GM12878 (cell line): ENCODE measurements around the gene TNRC6C. TPM values are rescaled to one million over a fixed set of nuclear protein-coding genes. Genes with fewer than 3 reads are reported as not detected.

ENCODE experiments used
- ATAC-seq: fragments of 200-7000 bp; cut with Tn5 transposase; 3 replicates; pipeline ENCODE4 v1.9.1; 2020; ENCODE audit warnings: mild to moderate bottlenecking, moderate library complexity
- BruUV-seq: library from RNA; stranded (reverse); fragments of 400-500 nt; replicated peaks from 2 replicates; lab custom pipeline; 2021; lab: Mats Ljungman, UMichigan
- CTCF ChIA-PET: fragments of 300-600 bp; sonication (Branson Sonifier 250); formaldehyde crosslinking; extraction: SDS; loops from one replicate; lab custom pipeline; 2021; ENCODE audit warnings: inconsistent platforms; lab: Yijun Ruan, JAX
- POLR2A ChIA-PET: fragments of 350-600 bp; formaldehyde crosslinking; extraction: SDS; loops from one replicate; lab custom pipeline; 2021; ENCODE audit warnings: inconsistent platforms; lab: Charles Lee
- RAD21 ChIA-PET: fragments of 300-600 bp; sonication (Branson Sonifier 250); formaldehyde crosslinking; loops from one replicate; lab custom pipeline; 2023; ENCODE audit warnings: antibody characterized with exemption; ENCODE audit not compliant: unreplicated experiment; lab: Charles Lee
- SMC1A ChIA-PET: fragments of 300-600 bp; sonication (Branson Sonifier 250); formaldehyde crosslinking; loops from one replicate; lab custom pipeline; 2023; ENCODE audit not compliant: unreplicated experiment, uncharacterized antibody; lab: Charles Lee
- DNase-seq: peaks from one replicate; pipeline ENCODE4 v3.0.0-alpha.2; 2011; ENCODE audit warnings: low read depth, low spot score
- FAIRE-seq: peaks from 3 replicates; lab custom pipeline; 2011; peaks lifted over from hg19 to GRCh38; lab: Jason Lieb, UNC
- H2AFZ ChIP-seq: 2 replicates; pipeline ENCODE4 v1.6.0; 2011; ENCODE audit warnings: low read depth, low read length, control low read depth; ENCODE audit not compliant: control insufficient read depth
- H3K27ac ChIP-seq: 2 replicates; pipeline ENCODE4 v1.5.1; 2011; ENCODE audit warnings: control low read depth; ENCODE audit not compliant: control insufficient read depth, insufficient read depth
- H3K27me3 ChIP-seq, 2 experiments: replicated peaks in 1 of 2; 2 replicates each; pipeline versions ENCODE4 v1.6.0 to v1.6.1; 2011; ENCODE audit warnings: low read length in 1 of 2; ENCODE audit not compliant: control insufficient read depth in 2 of 2, insufficient read depth in 2 of 2
- H3K36me3 ChIP-seq, 2 experiments: 2 replicates each; pipeline ENCODE4 v1.5.1; 2011; ENCODE audit warnings: low read length in 1 of 2; ENCODE audit not compliant: control insufficient read depth in 2 of 2, insufficient read depth in 2 of 2
- H3K4me1 ChIP-seq: 2 replicates; pipeline ENCODE4 v1.6.1; 2011; ENCODE audit warnings: mild to moderate bottlenecking, low read length, moderate library complexity, mixed read lengths; ENCODE audit not compliant: control insufficient read depth, insufficient read depth
- H3K4me2 ChIP-seq: 2 replicates; pipeline ENCODE4 v1.6.0; 2011; ENCODE audit warnings: control low read depth; ENCODE audit not compliant: control insufficient read depth, insufficient read depth
- H3K4me3 ChIP-seq: fragments of 200-600 bp; sonication (generic); 2 replicates; pipeline ENCODE4 v1.5.1; 2016
- H3K79me2 ChIP-seq: 2 replicates; pipeline ENCODE4 v1.6.0; 2011; ENCODE audit warnings: low read length; ENCODE audit not compliant: control insufficient read depth, insufficient read depth
- H3K9ac ChIP-seq: 2 replicates; pipeline ENCODE4 v1.8.0; 2011; ENCODE audit warnings: low read length, control low read depth, mixed read lengths; ENCODE audit not compliant: control insufficient read depth, insufficient read depth
- H3K9me3 ChIP-seq: replicated peaks from 3 replicates; pipeline ENCODE4 v1.5.1; 2011; ENCODE audit warnings: mild to moderate bottlenecking, low read length; ENCODE audit not compliant: control insufficient read depth, insufficient read depth
- H4K20me1 ChIP-seq: 2 replicates; pipeline ENCODE4 v1.6.0; 2011; ENCODE audit not compliant: control insufficient read depth, insufficient read depth
- DPF2 ChIP-seq: fragments of 450-650 bp; IDR thresholded peaks from 2 replicates; pipeline ENCODE4 v1.6.1; 2017; ENCODE audit warnings: mild to moderate bottlenecking
- HDAC2 ChIP-seq: fragments of 200-600 bp; sonication (generic); IDR thresholded peaks from 2 replicates; pipeline ENCODE4 v1.6.1; 2017
- MEF2B ChIP-seq: fragments of 450-650 bp; IDR thresholded peaks from 2 replicates; pipeline ENCODE4 v1.6.1; 2018; ENCODE audit warnings: mild to moderate bottlenecking, moderate library complexity; ENCODE audit not compliant: partially characterized antibody, poor library complexity, severe bottlenecking
- NFYB ChIP-seq: IDR thresholded peaks from 2 replicates; pipeline ENCODE4 v1.6.1; 2011; ENCODE audit warnings: low read depth, mild to moderate bottlenecking, low read length, improper control_type of control experiment, moderate library complexity; ENCODE audit not compliant: insufficient read depth
- SIN3A ChIP-seq: IDR thresholded peaks from 2 replicates; pipeline ENCODE4 v1.6.1; 2012; ENCODE audit warnings: low read depth, low read length, improper control_type of control experiment
- SIX5 ChIP-seq: IDR thresholded peaks from 2 replicates; pipeline ENCODE4 v1.6.1; 2011; ENCODE audit warnings: mild to moderate bottlenecking, low read depth, low read length, moderate library complexity; ENCODE audit not compliant: severe bottlenecking
- SRF ChIP-seq, 2 experiments: IDR thresholded peaks; 2 replicates each; pipeline ENCODE4 v1.6.1; 2011; ENCODE audit warnings: low read depth in 2 of 2, low read length in 2 of 2, mild to moderate bottlenecking in 1 of 2, moderate library complexity in 1 of 2
- STAT1 ChIP-seq: fragments of 450-650 bp; conservative IDR thresholded peaks from 2 replicates; pipeline ENCODE4 v1.6.1; 2014; ENCODE audit warnings: antibody characterized with exemption, mild to moderate bottlenecking
- TCF3 ChIP-seq: IDR thresholded peaks from 2 replicates; pipeline ENCODE4 v1.6.1; 2012; ENCODE audit warnings: low read depth, mild to moderate bottlenecking, low read length, borderline replicate concordance; ENCODE audit not compliant: insufficient read depth
- YBX1 ChIP-seq: fragments of 450-650 bp; IDR thresholded peaks from 2 replicates; pipeline ENCODE4 v1.6.1; 2016; ENCODE audit warnings: antibody characterized with exemption
- ZNF384 ChIP-seq: IDR thresholded peaks from 2 replicates; pipeline ENCODE4 v1.6.1; 2012; ENCODE audit warnings: low read depth, mild to moderate bottlenecking, low read length, improper control_type of control experiment, borderline replicate concordance
- WGBS: methylation state at CpG from one replicate; pipeline ENCODE4 v1.1.6; 2016; ENCODE audit warnings: low lambda C conversion rate; ENCODE audit not compliant: insufficient replicate concordance, insufficient coverage; ENCODE audit errors: missing lambda C conversion rate; 5-methylcytosine and 5-hydroxymethylcytosine counted together
- in situ Hi-C: fragments of 300-500 bp; cut with MboI; formaldehyde crosslinking; loops from 9 replicates; pipeline ENCODE4 v1.14.3; 2018; ENCODE audit warnings: mixed read lengths
- intact Hi-C: fragments of 100-400 bp; cut with micrococcal nuclease; formaldehyde crosslinking; loops from one replicate; pipeline ENCODE4 v1.14.2; 2022; ENCODE audit not compliant: unreplicated experiment
- polyA plus RNA-seq, 11 experiments: library from polyadenylated mRNA; depleted of rRNA in 4 of 11; unstranded in 6 of 11; stranded (reverse) in 5 of 11; fragments of >200 nt; fragmentation: Nextera tagmentation in 4 of 11; fragmentation: Illumina TruSeq in 1 of 11; extraction: Ambion mirVana in 4 of 11; extraction: Trizol in 1 of 11; gene quantifications; 1 replicate in 1 of 11; 2 replicates in 10 of 11; pipeline versions ENCODE4 v1.2.1 to v1.2.3, GENCODE V29; 2011 to 2016; ENCODE audit warnings: inconsistent platforms in 2 of 11, missing spikeins in 2 of 11, low read depth in 1 of 11
- total RNA-seq, 4 experiments: library from RNA; depleted of rRNA in 3 of 4; stranded (reverse); fragments of >200 nt in 3 of 4; fragmentation: Illumina TruSeq in 1 of 4; extraction: Trizol in 1 of 4; gene quantifications; 2 replicates each; pipeline versions ENCODE4 v1.2.1 to v1.2.3, GENCODE V29; 2013 to 2021
- TF ChIP-seq, protein P1 (sequence below): fragments of 450-650 bp; IDR thresholded peaks from 2 replicates; pipeline ENCODE4 v1.6.1; 2018; ENCODE audit warnings: mild to moderate bottlenecking, low read depth, moderate library complexity; ENCODE audit not compliant: partially characterized antibody
- TF ChIP-seq, protein P2 (sequence below): fragments of 150-350 bp; IDR thresholded peaks from 2 replicates; pipeline ENCODE4 v1.6.1; 2016; ENCODE audit warnings: low read depth, low read length
- TF ChIP-seq, protein P3 (sequence below): fragments of 450-650 bp; IDR thresholded peaks from 2 replicates; pipeline ENCODE4 v1.6.1; 2018; ENCODE audit warnings: borderline replicate concordance, mild to moderate bottlenecking; ENCODE audit not compliant: partially characterized antibody

TNRC6C gene
- total and polyA plus RNA-seq, 10 of the 15 experiments (the other 5 are each of a cell fraction or from before 2014, with no cell fraction given) = 0.40 to 6.1 (median 0.96) TPM

- TF ChIP-seq, protein P1, sequence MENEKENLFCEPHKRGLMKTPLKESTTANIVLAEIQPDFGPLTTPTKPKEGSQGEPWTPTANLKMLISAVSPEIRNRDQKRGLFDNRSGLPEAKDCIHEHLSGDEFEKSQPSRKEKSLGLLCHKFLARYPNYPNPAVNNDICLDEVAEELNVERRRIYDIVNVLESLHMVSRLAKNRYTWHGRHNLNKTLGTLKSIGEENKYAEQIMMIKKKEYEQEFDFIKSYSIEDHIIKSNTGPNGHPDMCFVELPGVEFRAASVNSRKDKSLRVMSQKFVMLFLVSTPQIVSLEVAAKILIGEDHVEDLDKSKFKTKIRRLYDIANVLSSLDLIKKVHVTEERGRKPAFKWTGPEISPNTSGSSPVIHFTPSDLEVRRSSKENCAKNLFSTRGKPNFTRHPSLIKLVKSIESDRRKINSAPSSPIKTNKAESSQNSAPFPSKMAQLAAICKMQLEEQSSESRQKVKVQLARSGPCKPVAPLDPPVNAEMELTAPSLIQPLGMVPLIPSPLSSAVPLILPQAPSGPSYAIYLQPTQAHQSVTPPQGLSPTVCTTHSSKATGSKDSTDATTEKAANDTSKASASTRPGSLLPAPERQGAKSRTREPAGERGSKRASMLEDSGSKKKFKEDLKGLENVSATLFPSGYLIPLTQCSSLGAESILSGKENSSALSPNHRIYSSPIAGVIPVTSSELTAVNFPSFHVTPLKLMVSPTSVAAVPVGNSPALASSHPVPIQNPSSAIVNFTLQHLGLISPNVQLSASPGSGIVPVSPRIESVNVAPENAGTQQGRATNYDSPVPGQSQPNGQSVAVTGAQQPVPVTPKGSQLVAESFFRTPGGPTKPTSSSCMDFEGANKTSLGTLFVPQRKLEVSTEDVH = no peak
- TF ChIP-seq NFYB (no peak), TCF3 (no peak), SIN3A (no peak), MEF2B (no peak), SIX5 (no peak), DPF2 (no peak), STAT1 (no peak)
Observed at GRCh38 chr17:78103311-78103710, 144.8 kb downstream of the TNRC6C start (continued).

DNA sequence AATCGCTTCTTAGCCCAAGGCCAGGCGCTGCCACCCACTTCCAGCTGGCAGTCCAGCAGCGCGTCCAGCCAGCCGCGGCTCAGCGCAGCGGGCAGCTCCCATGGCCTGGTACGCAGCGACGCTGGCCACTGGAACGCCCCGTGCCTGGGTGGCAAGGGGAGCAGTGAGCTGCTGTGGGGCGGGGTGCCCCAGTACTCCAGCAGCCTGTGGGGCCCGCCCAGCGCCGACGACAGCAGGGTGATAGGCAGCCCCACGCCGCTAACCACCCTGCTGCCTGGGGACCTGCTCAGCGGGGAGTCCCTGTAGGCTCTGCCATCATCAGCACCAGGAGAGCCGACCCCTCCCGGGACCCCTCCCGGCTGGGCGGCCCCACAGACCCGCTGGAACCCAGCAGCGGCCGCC, 146.0 kb downstream of the TNRC6C start:
- ATAC-seq (no peak), FAIRE-seq (no peak), DNase-seq (no peak)
- SMC1A ChIA-PET = no interaction called here
- H3K4me2 ChIP-seq = no peak overlapping the region
- H3K27ac ChIP-seq = no peak overlapping the region
- CTCF ChIA-PET = interaction anchor here (1.4 to 3.5 kb wide), 2 partner anchors 20 to 84 kb away, joined by 4 to 15 read pairs; no protein-coding TSS in a partner anchor
- no peaks in the 10 kb centered on the region for H3K27me3 ChIP-seq
- H3K36me3 ChIP-seq = peaks cover 5 to 8% of the 10 kb centered on the region in 2 experiments
- RAD21 ChIA-PET = no interaction called here
- no peaks in the 10 kb centered on the region for H3K79me2 ChIP-seq
- H4K20me1 ChIP-seq = no peaks in the 10 kb centered on the region
- no peaks in the 10 kb centered on the region; the same call in 2 of the 3 replicates for H3K9me3 ChIP-seq
- no peak overlapping the region for H2AFZ ChIP-seq
- H3K4me3 ChIP-seq = no peak overlapping the region
- 97% methylated on average over 28 of the region's 28 CpGs for WGBS
- H3K9ac ChIP-seq = no peak overlapping the region
- in situ Hi-C loops = no loop called here
- BruUV-seq = no TSS peak
- no peaks in the 10 kb centered on the region for H3K4me1 ChIP-seq
- intact Hi-C loops = no loop called here
- POLR2A ChIA-PET = no interaction called here
- TF ChIP-seq, protein P2, sequence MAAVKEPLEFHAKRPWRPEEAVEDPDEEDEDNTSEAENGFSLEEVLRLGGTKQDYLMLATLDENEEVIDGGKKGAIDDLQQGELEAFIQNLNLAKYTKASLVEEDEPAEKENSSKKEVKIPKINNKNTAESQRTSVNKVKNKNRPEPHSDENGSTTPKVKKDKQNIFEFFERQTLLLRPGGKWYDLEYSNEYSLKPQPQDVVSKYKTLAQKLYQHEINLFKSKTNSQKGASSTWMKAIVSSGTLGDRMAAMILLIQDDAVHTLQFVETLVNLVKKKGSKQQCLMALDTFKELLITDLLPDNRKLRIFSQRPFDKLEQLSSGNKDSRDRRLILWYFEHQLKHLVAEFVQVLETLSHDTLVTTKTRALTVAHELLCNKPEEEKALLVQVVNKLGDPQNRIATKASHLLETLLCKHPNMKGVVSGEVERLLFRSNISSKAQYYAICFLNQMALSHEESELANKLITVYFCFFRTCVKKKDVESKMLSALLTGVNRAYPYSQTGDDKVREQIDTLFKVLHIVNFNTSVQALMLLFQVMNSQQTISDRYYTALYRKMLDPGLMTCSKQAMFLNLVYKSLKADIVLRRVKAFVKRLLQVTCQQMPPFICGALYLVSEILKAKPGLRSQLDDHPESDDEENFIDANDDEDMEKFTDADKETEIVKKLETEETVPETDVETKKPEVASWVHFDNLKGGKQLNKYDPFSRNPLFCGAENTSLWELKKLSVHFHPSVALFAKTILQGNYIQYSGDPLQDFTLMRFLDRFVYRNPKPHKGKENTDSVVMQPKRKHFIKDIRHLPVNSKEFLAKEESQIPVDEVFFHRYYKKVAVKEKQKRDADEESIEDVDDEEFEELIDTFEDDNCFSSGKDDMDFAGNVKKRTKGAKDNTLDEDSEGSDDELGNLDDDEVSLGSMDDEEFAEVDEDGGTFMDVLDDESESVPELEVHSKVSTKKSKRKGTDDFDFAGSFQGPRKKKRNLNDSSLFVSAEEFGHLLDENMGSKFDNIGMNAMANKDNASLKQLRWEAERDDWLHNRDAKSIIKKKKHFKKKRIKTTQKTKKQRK = no peak
- TF ChIP-seq ZNF384 (no peak), YBX1 (no peak), HDAC2 (no peak), SRF (IDR thresholded peaks at IDR 0.05; ENCODE audit: low read depth in 2 of 2, low read length in 2 of 2) (no peak)
- TF ChIP-seq, protein P3, sequence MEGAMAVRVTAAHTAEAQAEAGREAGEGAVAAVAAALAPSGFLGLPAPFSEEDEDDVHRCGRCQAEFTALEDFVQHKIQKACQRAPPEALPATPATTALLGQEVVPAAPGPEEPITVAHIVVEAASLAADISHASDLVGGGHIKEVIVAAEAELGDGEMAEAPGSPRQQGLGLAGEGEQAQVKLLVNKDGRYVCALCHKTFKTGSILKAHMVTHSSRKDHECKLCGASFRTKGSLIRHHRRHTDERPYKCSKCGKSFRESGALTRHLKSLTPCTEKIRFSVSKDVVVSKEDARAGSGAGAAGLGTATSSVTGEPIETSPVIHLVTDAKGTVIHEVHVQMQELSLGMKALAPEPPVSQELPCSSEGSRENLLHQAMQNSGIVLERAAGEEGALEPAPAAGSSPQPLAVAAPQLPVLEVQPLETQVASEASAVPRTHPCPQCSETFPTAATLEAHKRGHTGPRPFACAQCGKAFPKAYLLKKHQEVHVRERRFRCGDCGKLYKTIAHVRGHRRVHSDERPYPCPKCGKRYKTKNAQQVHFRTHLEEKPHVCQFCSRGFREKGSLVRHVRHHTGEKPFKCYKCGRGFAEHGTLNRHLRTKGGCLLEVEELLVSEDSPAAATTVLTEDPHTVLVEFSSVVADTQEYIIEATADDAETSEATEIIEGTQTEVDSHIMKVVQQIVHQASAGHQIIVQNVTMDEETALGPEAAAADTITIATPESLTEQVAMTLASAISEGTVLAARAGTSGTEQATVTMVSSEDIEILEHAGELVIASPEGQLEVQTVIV = no peak
